Measurements from ENCODE around the gene MACF1. TPM values are rescaled to one million over a fixed set of nuclear protein-coding genes. Genes with fewer than 3 reads are reported as not detected.
"Not testable (repeated sequence)": the region's sequence is repeated elsewhere in the genome, so short reads cannot be mapped to it uniquely, and the experiment has no call there.

Gene MACF1
- total and polyA plus RNA-seq, 12 donors, result 85.3 to 379 (median 305) TPM

DNA sequence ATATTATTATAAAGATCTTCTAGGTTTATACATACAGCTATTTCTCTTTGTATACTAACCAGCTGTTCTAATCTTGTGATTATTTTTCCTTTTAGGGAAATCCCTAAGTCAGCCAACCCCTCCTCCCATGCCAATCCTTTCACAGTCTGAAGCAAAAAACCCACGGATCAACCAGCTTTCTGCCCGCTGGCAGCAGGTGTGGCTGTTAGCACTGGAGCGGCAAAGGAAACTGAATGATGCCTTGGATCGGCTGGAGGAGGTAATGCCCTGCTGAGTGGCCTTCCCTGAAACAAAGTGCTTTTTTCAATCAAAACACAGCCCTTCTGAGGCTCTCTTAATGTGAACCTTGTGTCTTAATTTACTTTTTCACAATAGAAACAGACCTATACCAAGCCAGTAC, 254.5 kb downstream of the MACF1 start:
- intact Hi-C loops (cut with DNase I), result loop anchor here in 1 of 10 donors (5.0 kb wide), 1 partner anchor 102 kb away; no protein-coding TSS in a partner anchor
- Histone ChIP-seq H3K9me3 (no peaks in the 10 kb centered on the region), H3K27ac (no peak overlapping the region), H3K27me3 (no peaks in the 10 kb centered on the region), H3K36me3 (peaks cover 0 to 100% (median 95%) of the 10 kb centered on the region in 9 donors), H3K4me1 (no peaks in the 10 kb centered on the region), H3K4me3 (no peak overlapping the region)
- DNase-seq, result no peak
- 92 to 95% methylated on average over 4 of the region's 4 CpGs for WGBS, 2 donors
- TF ChIP-seq, protein P1, sequence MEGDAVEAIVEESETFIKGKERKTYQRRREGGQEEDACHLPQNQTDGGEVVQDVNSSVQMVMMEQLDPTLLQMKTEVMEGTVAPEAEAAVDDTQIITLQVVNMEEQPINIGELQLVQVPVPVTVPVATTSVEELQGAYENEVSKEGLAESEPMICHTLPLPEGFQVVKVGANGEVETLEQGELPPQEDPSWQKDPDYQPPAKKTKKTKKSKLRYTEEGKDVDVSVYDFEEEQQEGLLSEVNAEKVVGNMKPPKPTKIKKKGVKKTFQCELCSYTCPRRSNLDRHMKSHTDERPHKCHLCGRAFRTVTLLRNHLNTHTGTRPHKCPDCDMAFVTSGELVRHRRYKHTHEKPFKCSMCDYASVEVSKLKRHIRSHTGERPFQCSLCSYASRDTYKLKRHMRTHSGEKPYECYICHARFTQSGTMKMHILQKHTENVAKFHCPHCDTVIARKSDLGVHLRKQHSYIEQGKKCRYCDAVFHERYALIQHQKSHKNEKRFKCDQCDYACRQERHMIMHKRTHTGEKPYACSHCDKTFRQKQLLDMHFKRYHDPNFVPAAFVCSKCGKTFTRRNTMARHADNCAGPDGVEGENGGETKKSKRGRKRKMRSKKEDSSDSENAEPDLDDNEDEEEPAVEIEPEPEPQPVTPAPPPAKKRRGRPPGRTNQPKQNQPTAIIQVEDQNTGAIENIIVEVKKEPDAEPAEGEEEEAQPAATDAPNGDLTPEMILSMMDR (IDR thresholded peaks at IDR 0.05), result no peak
- no peak for ATAC-seq

DNA sequence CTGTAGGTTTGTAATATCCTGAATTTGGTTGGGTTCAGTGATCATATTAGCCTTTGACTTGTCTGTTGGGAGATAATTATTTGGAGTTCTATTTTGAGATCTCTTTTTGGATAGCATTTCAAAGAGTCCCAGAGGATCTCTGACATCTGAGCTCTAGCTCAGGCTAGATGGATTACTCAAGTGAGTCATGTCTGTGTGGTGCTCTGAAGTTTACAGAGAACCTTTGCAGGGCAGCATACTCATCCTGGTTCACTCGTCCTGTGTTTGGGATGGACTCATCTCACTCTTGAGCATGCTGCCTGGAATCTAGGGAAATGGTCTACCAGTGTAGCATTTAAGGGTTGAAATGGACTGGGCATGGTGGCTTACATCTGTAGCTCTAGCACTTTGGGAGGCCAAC, 257.6 kb downstream of the MACF1 start:
- H3K4me1 ChIP-seq, result peaks cover 0 to 10% (median 0%) of the 10 kb centered on the region in 9 donors
- H3K9me3 ChIP-seq, result no peaks in the 10 kb centered on the region
- no peak overlapping the region for H3K27ac ChIP-seq
- 64 to 76% methylated on average over 1 of the region's 1 CpG for WGBS, 2 donors
- intact Hi-C loops (cut with DNase I), result no loop called here
- no peak overlapping the region for H3K4me3 ChIP-seq
- H3K36me3 ChIP-seq, result peaks cover 0 to 100% (median 89%) of the 10 kb centered on the region in 9 donors
- ATAC-seq (peak in 1 of 8 donors; percentile 28), DNase-seq (no peak)
- no peaks in the 10 kb centered on the region for H3K27me3 ChIP-seq
- TF ChIP-seq, protein P1 (IDR thresholded peaks at IDR 0.05), result no peak

DNA sequence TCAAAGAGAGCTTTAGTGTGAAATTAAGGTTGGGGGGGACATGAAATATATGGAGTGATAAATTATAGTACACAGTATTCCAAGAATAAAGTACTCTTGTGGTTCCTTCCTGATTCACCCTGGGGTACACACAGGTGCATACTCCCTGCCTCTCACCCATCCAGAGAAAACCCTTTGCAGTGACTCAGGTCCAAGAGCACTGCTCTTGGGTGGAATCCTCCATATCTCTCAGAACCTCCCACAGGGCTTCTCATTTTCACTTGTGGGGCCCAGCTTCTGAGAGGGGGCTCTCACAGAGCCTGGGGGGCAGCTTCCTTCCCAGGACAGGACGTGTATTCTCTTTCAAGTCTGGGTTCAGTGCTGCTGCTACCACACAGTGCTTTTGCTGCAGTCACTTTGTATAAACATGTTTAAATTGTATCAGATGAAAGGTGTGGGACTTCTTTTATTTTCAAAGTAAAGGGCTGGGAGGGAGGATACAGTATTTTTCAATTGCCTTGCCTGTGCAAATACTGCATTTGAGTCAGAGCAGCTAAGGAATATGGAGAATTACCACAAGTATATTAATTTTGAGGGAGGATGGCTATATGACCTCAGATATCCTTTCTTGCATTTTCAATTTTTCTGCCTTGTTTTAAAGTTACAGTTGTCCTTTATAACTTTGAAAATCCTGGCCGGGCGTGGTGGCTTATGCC, 262.1 kb downstream of the MACF1 start:
- H3K4me3 ChIP-seq, result no peak overlapping the region
- 85 to 95% methylated on average over 3 of the region's 3 CpGs for WGBS, 2 donors
- TF ChIP-seq, protein P1 (IDR thresholded peaks at IDR 0.05), result no peak
- intact Hi-C loops (cut with DNase I), result no loop called here
- peaks cover 0 to 12% (median 0%) of the 10 kb centered on the region in 9 donors for H3K4me1 ChIP-seq
- ATAC-seq (peak in 1 of 8 donors; percentile 31), DNase-seq (no peak)
- no peaks in the 10 kb centered on the region for H3K27me3 ChIP-seq
- H3K27ac ChIP-seq, result peak overlapping the region in 2 of 10 donors; percentile 21 to 24
- no peaks in the 10 kb centered on the region for H3K9me3 ChIP-seq
- peaks cover 0 to 100% (median 75%) of the 10 kb centered on the region in 9 donors for H3K36me3 ChIP-seq

DNA sequence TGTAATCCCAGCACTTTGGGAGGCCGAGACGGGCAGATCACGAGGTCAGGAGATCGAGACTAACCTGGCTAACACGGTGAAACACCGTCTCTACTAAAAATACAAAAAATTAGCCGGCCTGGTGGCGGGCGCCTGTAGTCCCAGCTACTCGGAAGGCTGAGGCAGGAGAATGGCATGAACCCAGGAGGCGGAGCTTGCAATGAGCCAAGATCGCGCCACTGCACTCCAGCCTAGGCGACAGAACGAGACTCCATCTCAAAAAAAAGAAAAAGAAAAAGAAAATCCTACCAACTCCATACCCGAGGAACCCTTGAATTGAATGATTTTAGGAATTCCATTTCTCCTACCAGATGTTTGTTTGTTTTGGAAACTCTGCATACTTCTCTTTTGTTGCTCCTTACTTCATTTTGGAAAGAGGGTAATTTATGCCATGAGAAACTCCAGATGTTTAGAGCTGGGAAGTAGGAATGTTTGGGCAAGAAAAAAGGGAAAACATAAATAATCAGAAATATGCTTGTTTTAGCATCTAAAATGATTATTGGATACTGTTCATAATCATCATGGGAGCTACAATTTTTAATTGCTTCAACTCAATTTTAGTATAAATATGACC, 262.7 kb downstream of the MACF1 start:
- ATAC-seq; H3K9me3 ChIP-seq; intact Hi-C loops (cut with DNase I); H3K4me3 ChIP-seq; H3K27me3 ChIP-seq; DNase-seq: not testable (repeated sequence)
- peaks cover 0 to 100% (median 70%) of the 10 kb centered on the region in 9 donors for H3K36me3 ChIP-seq
- peak overlapping the region in 2 of 10 donors; percentile 21 to 24 for H3K27ac ChIP-seq
- peaks cover 0 to 12% (median 0%) of the 10 kb centered on the region in 9 donors for H3K4me1 ChIP-seq
- WGBS, 2 donors, result 76% methylated on average over 16 of the region's 16 CpGs

Measured in heart right ventricle (tissue), 16 donors.